ENCODE measurements around the gene SPATA18. TPM values are rescaled to one million over a fixed set of nuclear protein-coding genes. Genes with fewer than 3 reads are reported as not detected.

SPATA18 gene
- total and polyA plus RNA-seq, 2 of the 8 experiments (the other 6 are each of a cell fraction or from before 2014, with no cell fraction given) = 1.4 to 2.4 TPM

DNA sequence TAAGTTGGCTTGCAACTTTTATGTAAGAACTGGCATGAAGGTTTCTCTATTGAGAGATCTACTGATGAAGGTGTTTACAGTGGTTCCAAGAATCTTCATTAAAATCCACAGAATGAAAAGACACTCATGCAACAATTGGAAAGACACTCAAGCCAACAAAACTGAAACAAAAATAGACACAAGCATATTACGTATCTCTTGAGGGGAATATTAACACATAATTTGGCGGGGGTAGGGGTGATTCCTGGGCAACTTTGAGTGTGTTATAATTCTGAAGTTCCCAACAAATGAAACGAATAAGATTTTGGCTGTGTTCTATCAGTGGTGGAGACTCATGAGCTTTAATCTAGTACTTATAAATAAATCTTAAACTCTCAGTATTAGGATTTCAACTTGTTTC lies 75.1 kb downstream of the SPATA18 start:
- H3K23ac ChIP-seq (ENCODE audit: insufficient read length) = no peak overlapping the region
- FAIRE-seq (no peak), DNase-seq (ENCODE audit: low read depth in 1 of 2, low spot score in 2 of 2) (no peak)
- no peak overlapping the region for H3K18ac ChIP-seq (ENCODE audit: extremely low read depth, low read length)
- WGBS, 2 experiments (ENCODE audit: extremely low coverage in 1 of 2, insufficient coverage in 1 of 2, insufficient read length in 1 of 2, insufficient replicate concordance in 2 of 2, low coverage in 1 of 2, low lambda C conversion rate in 2 of 2, missing lambda C conversion rate in 1 of 2) = 88% methylated on average over 3 of the region's 3 CpGs; no CpG with 5 or more reads in 1 of the 2 experiments
- H3K79me2 ChIP-seq (ENCODE audit: control insufficient read depth in 1 of 2, insufficient read depth in 2 of 2, low read length in 2 of 2) = no peaks in the 10 kb centered on the region
- H3K36me3 ChIP-seq (ENCODE audit: control insufficient read depth in 2 of 4, insufficient read depth in 4 of 4, low read length in 3 of 4) = no peaks in the 10 kb centered on the region
- H3K9ac ChIP-seq (replicated peaks in 1 of 4; ENCODE audit: extremely low read depth in 1 of 4, low read depth in 3 of 4, low read length in 3 of 4) = no peak overlapping the region
- H4K91ac ChIP-seq (replicated peaks; ENCODE audit: insufficient read length, low read length) = no peak overlapping the region
- no peak overlapping the region for H2AFZ ChIP-seq (ENCODE audit: low read length)
- H2BK12ac ChIP-seq (ENCODE audit: low read depth, low read length) = no peak overlapping the region
- H2BK120ac ChIP-seq (replicated peaks; ENCODE audit: low read depth, low read length) = no peak overlapping the region
- H2BK20ac ChIP-seq (ENCODE audit: low read length) = no peak overlapping the region
- H2BK15ac ChIP-seq (ENCODE audit: low read length) = no peak overlapping the region
- H3K14ac ChIP-seq (ENCODE audit: insufficient read length) = no peak overlapping the region
- no peak overlapping the region for H4K8ac ChIP-seq (ENCODE audit: extremely low read depth, insufficient read depth, low read length)
- no peak overlapping the region for H2BK5ac ChIP-seq (ENCODE audit: low read depth, low read length)
- H2AK5ac ChIP-seq (ENCODE audit: low read depth, low read length) = no peak overlapping the region
- ChIA-PET CTCF (ENCODE audit: partially characterized antibody) (interaction anchor here (0.9 kb wide), 1 partner anchor 15 kb away, joined by 3 read pairs; no protein-coding TSS in a partner anchor), POLR2A (ENCODE audit: partially characterized antibody) (interaction anchor here (0.9 kb wide), 1 partner anchor 9 kb away, joined by 3 read pairs; no protein-coding TSS in a partner anchor)
- H4K5ac ChIP-seq (ENCODE audit: insufficient read length, low read depth, low read length) = no peak overlapping the region
- no peaks in the 10 kb centered on the region for H3K4me1 ChIP-seq (replicated peaks in 1 of 4; ENCODE audit: control insufficient read depth in 3 of 4, insufficient read depth in 4 of 4, low read length in 3 of 4)
- H4K20me1 ChIP-seq (replicated peaks in 1 of 2; ENCODE audit: control insufficient read depth in 1 of 2, insufficient read depth in 2 of 2, low read length in 2 of 2) = no peaks in the 10 kb centered on the region
- H3K27me3 ChIP-seq (replicated peaks in 1 of 4; ENCODE audit: control insufficient read depth in 3 of 4, extremely low read depth in 1 of 4, insufficient read depth in 3 of 4, low read length in 3 of 4) = no peaks in the 10 kb centered on the region
- H3K27ac ChIP-seq (ENCODE audit: low read depth, low read length) = no peak overlapping the region
- H3K4me3 ChIP-seq (ENCODE audit: extremely low read depth in 1 of 4, insufficient read depth in 2 of 4, low read depth in 3 of 4, low read length in 4 of 4) = no peak overlapping the region
- peaks cover 9 to 10% of the 10 kb centered on the region in 2 experiments for H3K9me3 ChIP-seq (ENCODE audit: insufficient read depth in 2 of 2, low read depth in 1 of 2, low read length in 1 of 2)
- H3K4me2 ChIP-seq (ENCODE audit: insufficient read depth in 1 of 2, low read depth in 2 of 2, low read length in 2 of 2) = no peak overlapping the region
- no peaks in the 10 kb centered on the region for H3K23me2 ChIP-seq (ENCODE audit: low read depth, low read length)
- H3K4ac ChIP-seq (replicated peaks; ENCODE audit: insufficient read length, low read depth, low read length) = no peak overlapping the region
- H3K56ac ChIP-seq (replicated peaks; ENCODE audit: insufficient read length, low read depth, low read length) = no peak overlapping the region
- no peaks in the 10 kb centered on the region for H3K79me1 ChIP-seq (ENCODE audit: low read depth, low read length)
- TF ChIP-seq HDAC6 (IDR thresholded peaks at IDR 0.05; ENCODE audit: low read depth, low read length) (no peak), GABPA (IDR thresholded peaks at IDR 0.05; ENCODE audit: borderline replicate concordance, insufficient read depth, low read length) (no peak), TBP (IDR thresholded peaks at IDR 0.05; ENCODE audit: low read depth, low read length) (no peak)

All from H1 (cell line).